ENCODE results near the gene WBP11. TPM values are rescaled to one million over a fixed set of nuclear protein-coding genes. Genes with fewer than 3 reads are reported as not detected.

WBP11 gene
- total RNA-seq, 2 donors from 2014 or later, result 124 to 129 TPM

GRCh38 chr12:14839262-14839661 lies 36.0 kb upstream of the WBP11 start:
- Mint-ChIP-seq H3K4me1 (peaks cover 2% of the 10 kb centered on the region), H3K27me3 (peaks cover 36% of the 10 kb centered on the region), H3K36me3 (ENCODE audit: low read depth) (no peaks in the 10 kb centered on the region), H3K4me3 (no peak overlapping the region), H3K27ac (no peak overlapping the region)
- ATAC-seq, result no peak
- no peaks in the 10 kb centered on the region for H3K9me3 ChIP-seq (ENCODE audit: control insufficient read depth, low read length, poor library complexity, severe bottlenecking)
- DNase-seq, result no peak

- DNase-seq (no peak), ATAC-seq (no peak)
- H3K4me3 Mint-ChIP-seq, result no peak overlapping the region
- H3K4me1 Mint-ChIP-seq, result peaks cover 2% of the 10 kb centered on the region
- peaks cover 6% of the 10 kb centered on the region for H3K36me3 Mint-ChIP-seq (ENCODE audit: low read depth)
- H3K27me3 Mint-ChIP-seq, result peaks cover 53% of the 10 kb centered on the region
- no peak overlapping the region for H3K27ac Mint-ChIP-seq
- H3K9me3 ChIP-seq (ENCODE audit: control insufficient read depth, low read length, poor library complexity, severe bottlenecking), result no peaks in the 10 kb centered on the region
These were observed 33.3 kb upstream of the WBP11 start for GRCh38 chr12:14836336-14837210.

GRCh38 chr12:14834509-14834908 lies 31.2 kb upstream of the WBP11 start:
- H3K4me3 Mint-ChIP-seq, result no peak overlapping the region
- H3K27ac Mint-ChIP-seq, result no peak overlapping the region

GRCh38 chr12:14833952-14834351 lies 30.7 kb upstream of the WBP11 start:
- ATAC-seq (no peak), DNase-seq (no peak)
- no peak overlapping the region for H3K4me3 Mint-ChIP-seq
- peaks cover 6% of the 10 kb centered on the region for H3K36me3 Mint-ChIP-seq (ENCODE audit: low read depth)
- H3K27me3 Mint-ChIP-seq, result peaks cover 32% of the 10 kb centered on the region
- no peak overlapping the region for H3K27ac Mint-ChIP-seq
- no peaks in the 10 kb centered on the region for H3K9me3 ChIP-seq (ENCODE audit: control insufficient read depth, low read length, poor library complexity, severe bottlenecking)
- peaks cover 2% of the 10 kb centered on the region for H3K4me1 Mint-ChIP-seq

More at GRCh38 chr12:14834509-14834908, 31.2 kb upstream of the WBP11 start:
- Mint-ChIP-seq H3K27me3 (peaks cover 37% of the 10 kb centered on the region), H3K36me3 (ENCODE audit: low read depth) (peaks cover 6% of the 10 kb centered on the region), H3K4me1 (peaks cover 2% of the 10 kb centered on the region)
- no peaks in the 10 kb centered on the region for H3K9me3 ChIP-seq (ENCODE audit: control insufficient read depth, low read length, poor library complexity, severe bottlenecking)
- no peak for ATAC-seq
- DNase-seq, result no peak

- Mint-ChIP-seq H3K4me1 (peaks cover 2% of the 10 kb centered on the region), H3K27me3 (peaks cover 32% of the 10 kb centered on the region), H3K36me3 (ENCODE audit: low read depth) (peaks cover 6% of the 10 kb centered on the region), H3K4me3 (no peak overlapping the region), H3K27ac (no peak overlapping the region)
- DNase-seq (no peak), ATAC-seq (no peak)
- H3K9me3 ChIP-seq (ENCODE audit: control insufficient read depth, low read length, poor library complexity, severe bottlenecking), result no peaks in the 10 kb centered on the region
These were observed 30.1 kb upstream of the WBP11 start for GRCh38 chr12:14833336-14833735.

- peaks cover 14% of the 10 kb centered on the region for H3K27me3 Mint-ChIP-seq
These were observed 25.6 kb upstream of the WBP11 start for GRCh38 chr12:14828892-14829291.

GRCh38 chr12:14827043-14827442 lies 23.8 kb upstream of the WBP11 start:
- Mint-ChIP-seq H3K4me3 (no peak overlapping the region), H3K27me3 (peaks cover 1% of the 10 kb centered on the region), H3K4me1 (no peaks in the 10 kb centered on the region), H3K36me3 (ENCODE audit: low read depth) (peaks cover under 1% of the 10 kb centered on the region), H3K27ac (no peak overlapping the region)
- ATAC-seq, result no peak
- H3K9me3 ChIP-seq (ENCODE audit: control insufficient read depth, low read length, poor library complexity, severe bottlenecking), result no peaks in the 10 kb centered on the region
- DNase-seq, result no peak

More at GRCh38 chr12:14828892-14829291, 25.6 kb upstream of the WBP11 start:
- ATAC-seq (peak; percentile 42), DNase-seq (no peak)
- H3K36me3 Mint-ChIP-seq (ENCODE audit: low read depth), result peaks cover 5% of the 10 kb centered on the region
- no peaks in the 10 kb centered on the region for H3K9me3 ChIP-seq (ENCODE audit: control insufficient read depth, low read length, poor library complexity, severe bottlenecking)
- H3K4me3 Mint-ChIP-seq, result no peak overlapping the region
- no peaks in the 10 kb centered on the region for H3K4me1 Mint-ChIP-seq
- H3K27ac Mint-ChIP-seq, result no peak overlapping the region

GRCh38 chr12:14826491-14826890 lies 23.2 kb upstream of the WBP11 start:
- no peaks in the 10 kb centered on the region for H3K9me3 ChIP-seq (ENCODE audit: control insufficient read depth, low read length, poor library complexity, severe bottlenecking)
- Mint-ChIP-seq H3K27ac (no peak overlapping the region), H3K4me3 (no peak overlapping the region), H3K27me3 (peaks cover 1% of the 10 kb centered on the region), H3K36me3 (ENCODE audit: low read depth) (no peaks in the 10 kb centered on the region), H3K4me1 (no peaks in the 10 kb centered on the region)
- no peak for ATAC-seq
- no peak for DNase-seq

- no peak overlapping the region for H3K4me3 Mint-ChIP-seq
- DNase-seq, result no peak
- ATAC-seq, result no peak
- H3K36me3 Mint-ChIP-seq (ENCODE audit: low read depth), result no peaks in the 10 kb centered on the region
- no peak overlapping the region for H3K27ac Mint-ChIP-seq
- H3K4me1 Mint-ChIP-seq, result no peaks in the 10 kb centered on the region
- H3K27me3 Mint-ChIP-seq, result peaks cover 4% of the 10 kb centered on the region
- H3K9me3 ChIP-seq (ENCODE audit: control insufficient read depth, low read length, poor library complexity, severe bottlenecking), result no peaks in the 10 kb centered on the region
These were observed 22.0 kb upstream of the WBP11 start for GRCh38 chr12:14825256-14825655.

GRCh38 chr12:14824012-14824634 lies 20.8 kb upstream of the WBP11 start:
- H3K27ac Mint-ChIP-seq, result no peak overlapping the region
- H3K4me3 Mint-ChIP-seq, result no peak overlapping the region
- DNase-seq (no peak), ATAC-seq (no peak)
- H3K36me3 Mint-ChIP-seq (ENCODE audit: low read depth), result no peaks in the 10 kb centered on the region
- no peaks in the 10 kb centered on the region for H3K9me3 ChIP-seq (ENCODE audit: control insufficient read depth, low read length, poor library complexity, severe bottlenecking)
- peaks cover 4% of the 10 kb centered on the region for H3K27me3 Mint-ChIP-seq
- H3K4me1 Mint-ChIP-seq, result no peaks in the 10 kb centered on the region

- Mint-ChIP-seq H3K27ac (no peak within 1 kb of the TSS), H3K4me1 (peaks cover 8% of the 10 kb centered on the region), H3K4me3 (no peak within 1 kb of the TSS), H3K36me3 (ENCODE audit: low read depth) (no peaks in the 10 kb centered on the region), H3K27me3 (peaks cover 5% of the 10 kb centered on the region)
- ATAC-seq (no peak), DNase-seq (no peak)
- H3K9me3 ChIP-seq (ENCODE audit: control insufficient read depth, low read length, poor library complexity, severe bottlenecking), result no peaks in the 10 kb centered on the region
These were observed 10.7 kb upstream of the WBP11 start, which contains the start of gene SMCO3 for GRCh38 chr12:14814014-14814413. SMCO3 (minus strand) TSS chr12:14814182; CDS start chr12:14806680, 7,502 bp downstream.

GRCh38 chr12:14811486-14811885 lies 8.2 kb upstream of the WBP11 start:
- DNase-seq (no peak), ATAC-seq (no peak)
- no peaks in the 10 kb centered on the region for H3K36me3 Mint-ChIP-seq (ENCODE audit: low read depth)
- no peaks in the 10 kb centered on the region for H3K9me3 ChIP-seq (ENCODE audit: control insufficient read depth, low read length, poor library complexity, severe bottlenecking)
- peaks cover 6% of the 10 kb centered on the region for H3K4me1 Mint-ChIP-seq
- H3K4me3 Mint-ChIP-seq, result no peak overlapping the region
- H3K27ac Mint-ChIP-seq, result no peak overlapping the region
- H3K27me3 Mint-ChIP-seq, result peaks cover 5% of the 10 kb centered on the region

GRCh38 chr12:14810953-14811483 lies 7.7 kb upstream of the WBP11 start:
- Mint-ChIP-seq H3K4me3 (no peak overlapping the region), H3K27me3 (peaks cover 5% of the 10 kb centered on the region), H3K36me3 (ENCODE audit: low read depth) (no peaks in the 10 kb centered on the region), H3K4me1 (peaks cover 6% of the 10 kb centered on the region), H3K27ac (no peak overlapping the region)
- ATAC-seq (no peak), DNase-seq (no peak)
- H3K9me3 ChIP-seq (ENCODE audit: control insufficient read depth, low read length, poor library complexity, severe bottlenecking), result no peaks in the 10 kb centered on the region
